DMS153 (cell line): ENCODE data around the gene ARSD.
"Not testable (repeated sequence)": the region's sequence is repeated elsewhere in the genome, so short reads cannot be mapped to it uniquely, and the experiment has no call there.

Experiments used
- DNase-seq: peaks from one replicate; lab custom pipeline; 2025; lab: John Stamatoyannopoulos, UW

The ARSD gene, protein sequence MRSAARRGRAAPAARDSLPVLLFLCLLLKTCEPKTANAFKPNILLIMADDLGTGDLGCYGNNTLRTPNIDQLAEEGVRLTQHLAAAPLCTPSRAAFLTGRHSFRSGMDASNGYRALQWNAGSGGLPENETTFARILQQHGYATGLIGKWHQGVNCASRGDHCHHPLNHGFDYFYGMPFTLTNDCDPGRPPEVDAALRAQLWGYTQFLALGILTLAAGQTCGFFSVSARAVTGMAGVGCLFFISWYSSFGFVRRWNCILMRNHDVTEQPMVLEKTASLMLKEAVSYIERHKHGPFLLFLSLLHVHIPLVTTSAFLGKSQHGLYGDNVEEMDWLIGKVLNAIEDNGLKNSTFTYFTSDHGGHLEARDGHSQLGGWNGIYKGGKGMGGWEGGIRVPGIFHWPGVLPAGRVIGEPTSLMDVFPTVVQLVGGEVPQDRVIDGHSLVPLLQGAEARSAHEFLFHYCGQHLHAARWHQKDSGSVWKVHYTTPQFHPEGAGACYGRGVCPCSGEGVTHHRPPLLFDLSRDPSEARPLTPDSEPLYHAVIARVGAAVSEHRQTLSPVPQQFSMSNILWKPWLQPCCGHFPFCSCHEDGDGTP

GRCh38 chrX:2928583-2929434 lies at the start of gene ARSD:
Gene ARSD, minus strand, starts transcription at chrX:2929339. Its CDS starts 64 bp downstream, at chrX:2929275.
- DNase-seq: no peak

- DNase-seq: not testable (repeated sequence)
These were observed 49.5 kb upstream of the ARSD start for GRCh38 chrX:2978639-2979038.

DNA sequence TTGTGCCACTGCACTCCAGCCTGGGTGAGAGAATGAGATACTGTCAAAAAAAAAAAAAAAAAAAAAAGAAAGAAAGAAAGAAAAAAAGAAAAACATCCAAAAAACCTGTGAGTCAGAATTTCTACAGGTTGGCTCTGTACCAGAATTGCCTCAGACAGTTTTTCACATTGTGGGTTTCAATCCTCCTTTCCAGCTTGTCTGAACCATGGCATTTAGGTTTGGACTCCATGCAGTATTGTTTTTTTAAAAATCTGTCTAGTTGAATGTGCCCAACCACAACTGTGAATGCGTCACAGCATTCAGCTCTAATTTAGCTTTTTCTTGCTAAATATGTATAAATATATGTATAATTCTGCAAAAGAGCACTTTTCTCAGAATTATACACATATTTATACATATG lies 45.8 kb upstream of the ARSD start:
- no peak for DNase-seq

DNA sequence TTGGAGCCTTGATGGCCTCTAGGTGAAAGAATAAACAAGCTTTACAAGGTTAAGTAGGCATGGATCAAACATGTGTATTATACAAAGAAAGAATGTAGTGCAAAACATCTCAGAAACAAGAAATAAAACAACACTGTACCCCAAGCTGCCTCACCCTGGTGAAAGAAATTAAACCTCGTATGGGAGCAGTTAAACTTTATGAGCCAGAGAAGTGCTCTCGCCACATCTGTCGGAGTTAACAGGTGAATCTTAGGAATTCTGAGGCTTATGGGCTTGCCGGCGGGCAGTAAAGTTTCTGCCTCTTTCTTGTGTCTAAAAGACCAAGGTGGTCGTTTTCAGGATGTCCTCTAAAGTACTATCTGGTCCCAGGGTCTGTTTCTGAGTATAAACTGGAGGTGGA lies 43.3 kb upstream of the ARSD start:
- no peak for DNase-seq

GRCh38 chrX:2969021-2969420 lies 39.9 kb upstream of the ARSD start:
- DNase-seq: no peak

GRCh38 chrX:2967998-2968909 lies 39.1 kb upstream of the ARSD start:
- DNase-seq: no peak

DNA sequence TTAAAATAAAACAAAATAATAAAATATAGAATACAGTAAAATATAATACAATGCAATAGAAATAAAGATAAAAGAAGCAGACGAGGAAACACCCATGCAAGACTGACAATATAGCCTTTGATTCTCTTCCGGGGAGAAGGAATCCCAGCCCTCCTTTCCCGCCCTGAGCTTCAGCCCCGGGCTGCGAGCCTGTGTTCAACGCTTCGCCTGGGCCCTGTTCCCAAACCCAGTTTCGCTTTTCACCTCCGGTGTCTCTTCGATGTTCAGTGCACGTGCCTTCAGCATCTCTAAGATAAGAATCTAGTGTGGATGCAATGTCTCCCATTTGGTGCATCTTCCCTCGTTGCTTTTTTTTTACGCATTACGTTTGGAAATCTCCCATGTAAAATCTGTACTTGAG lies 38.4 kb upstream of the ARSD start:
- no peak for DNase-seq

DNA sequence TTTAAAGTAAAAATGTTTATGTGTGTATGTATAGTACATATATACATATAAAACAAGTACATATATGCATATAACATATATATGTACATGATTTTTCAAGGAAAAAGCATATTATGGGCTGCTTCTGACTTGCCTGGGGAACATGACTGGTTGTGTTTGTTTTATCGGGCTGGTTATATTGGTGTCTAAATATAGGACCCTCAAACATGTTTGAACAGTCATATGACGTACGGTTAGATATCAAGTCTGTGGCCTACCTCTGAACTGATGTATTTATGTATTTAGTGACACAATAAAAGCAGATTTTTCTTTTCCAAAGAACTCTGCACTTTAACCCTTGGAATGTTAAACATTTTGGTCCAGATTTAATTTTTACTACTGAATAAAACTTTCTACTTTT lies 37.9 kb upstream of the ARSD start:
- no peak for DNase-seq

- DNase-seq: no peak
These were observed 36.8 kb upstream of the ARSD start for GRCh38 chrX:2965965-2966364.

DNA sequence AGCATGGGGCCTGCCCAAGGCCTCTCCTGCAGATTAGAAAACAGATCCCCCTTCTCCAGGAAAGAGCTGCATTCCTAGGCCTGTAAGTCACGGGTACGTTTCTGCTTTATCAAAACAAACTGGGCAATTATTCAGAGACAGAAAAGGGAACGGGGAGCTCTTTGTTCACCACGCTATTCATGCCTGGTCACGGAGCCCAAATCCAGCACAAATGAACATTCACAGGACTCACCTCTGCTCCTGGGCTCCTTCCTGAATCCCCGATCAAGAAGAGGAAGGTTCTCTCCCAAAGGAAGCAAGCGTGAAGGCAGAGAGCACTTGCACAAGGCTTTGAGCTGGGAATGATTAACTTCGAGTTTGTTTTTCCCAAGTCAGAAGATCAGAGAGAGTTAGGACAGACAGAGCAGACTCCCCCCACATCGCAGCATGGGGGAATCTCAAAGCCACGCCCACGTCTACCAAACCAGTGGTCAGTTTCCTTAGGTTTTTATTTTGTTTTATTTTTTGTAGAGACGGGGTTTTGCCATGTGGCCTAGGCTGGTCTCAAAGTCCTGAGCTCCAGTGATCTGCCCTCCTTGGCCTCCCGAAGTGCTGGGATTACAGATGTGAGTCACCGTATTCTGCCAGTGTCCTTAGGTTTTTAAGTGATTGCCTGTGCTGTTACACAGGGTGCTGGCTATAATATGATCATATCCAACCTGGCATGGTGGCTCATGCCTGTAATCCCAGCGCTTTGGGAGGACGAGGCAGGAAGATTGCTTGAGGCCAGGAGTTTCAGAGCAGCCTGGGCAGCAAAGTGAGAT lies 35.1 kb upstream of the ARSD start:
- not testable (repeated sequence) for DNase-seq

DNA sequence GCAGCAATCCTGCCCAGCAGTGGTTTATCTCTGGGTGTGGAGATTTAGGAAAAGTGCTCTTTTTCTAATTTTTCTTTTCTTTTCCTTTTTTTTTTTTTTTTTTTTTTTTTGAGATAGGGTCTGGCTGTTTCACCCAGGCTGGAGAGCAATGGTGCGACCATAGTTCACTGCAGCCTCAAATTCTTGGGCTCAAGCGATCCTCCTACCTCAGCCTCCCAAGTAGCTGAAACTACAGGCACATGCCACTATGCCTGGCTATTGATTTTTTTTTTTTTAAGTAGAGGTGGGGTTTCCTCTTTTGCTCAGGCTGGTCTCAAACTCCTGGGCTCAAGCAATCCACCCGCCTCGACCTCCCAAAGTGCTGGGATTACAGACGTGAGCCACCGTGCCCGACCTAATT lies 34.3 kb upstream of the ARSD start:
- DNase-seq: not testable (repeated sequence)

DNA sequence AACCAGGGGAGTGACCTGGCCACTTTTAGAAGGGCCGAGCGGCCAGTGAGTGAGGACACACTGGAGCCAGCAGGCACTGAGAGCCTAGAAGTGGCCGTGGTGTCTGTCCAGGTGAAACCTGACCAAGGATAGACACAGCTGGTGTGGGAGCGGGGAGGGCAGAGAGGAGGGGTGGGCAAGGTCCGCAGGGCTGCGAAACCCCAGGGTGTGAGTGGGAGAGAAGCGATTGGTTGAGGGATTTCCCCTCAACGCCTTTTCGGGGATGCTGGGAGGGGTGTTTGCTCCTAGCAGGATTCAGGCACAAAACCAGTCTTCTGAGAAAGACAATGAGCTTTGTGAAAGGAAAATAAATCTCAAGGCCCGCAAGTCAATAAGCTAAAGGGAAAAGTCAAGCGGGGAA lies 33.2 kb upstream of the ARSD start:
- DNase-seq: no peak

DNA sequence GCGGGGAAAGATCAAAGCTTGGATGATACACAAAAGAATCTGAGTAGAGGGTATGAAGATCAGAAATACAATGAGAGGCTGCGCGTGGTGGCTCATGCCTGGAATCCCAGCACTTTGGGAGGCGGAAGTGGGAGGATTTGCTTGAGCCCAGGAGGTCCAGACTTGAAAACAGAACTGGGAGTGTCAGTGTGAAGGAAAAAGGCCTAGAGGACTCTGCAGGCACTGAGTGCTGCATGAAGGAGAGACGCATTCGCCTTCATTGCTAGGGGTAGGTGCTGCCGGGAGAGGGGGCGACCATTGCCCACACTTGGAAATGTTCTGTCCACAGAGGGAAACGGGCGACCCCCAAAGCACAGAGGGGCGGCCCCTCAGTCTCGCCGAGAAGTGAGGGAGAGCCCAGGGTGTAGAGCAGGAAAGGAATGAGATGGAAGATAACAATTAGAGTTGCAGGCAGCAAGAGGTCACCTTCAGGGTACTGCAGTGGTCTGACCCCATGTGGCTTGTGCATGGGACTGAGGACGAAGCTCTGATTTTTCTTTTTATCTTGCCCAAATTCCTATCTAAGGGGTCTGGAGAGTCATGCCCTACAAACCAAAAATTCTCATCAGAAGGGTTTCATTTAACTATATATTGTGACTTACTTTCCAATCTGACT lies 31.8 kb upstream of the ARSD start:
- no peak for DNase-seq

DNA sequence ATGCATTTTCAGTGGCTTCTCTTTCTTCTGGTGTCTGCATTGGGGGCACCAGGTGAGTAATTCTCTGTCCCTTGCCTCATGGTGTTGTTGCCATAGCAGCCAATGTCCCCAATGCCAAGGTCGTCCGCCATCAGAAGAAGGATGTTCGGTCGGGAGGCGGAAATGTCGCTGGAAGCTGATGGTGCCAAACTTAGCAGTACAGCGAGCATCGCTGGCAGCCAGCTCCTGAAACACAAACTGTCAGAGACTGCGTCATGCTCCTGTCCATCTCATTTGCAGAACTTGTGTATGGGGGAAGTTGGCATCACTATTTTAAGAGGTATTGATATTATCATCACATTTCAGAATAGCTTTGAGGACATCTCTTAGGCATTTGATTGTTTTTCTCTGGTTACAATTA lies 29.1 kb upstream of the ARSD start:
- DNase-seq: no peak

DNA sequence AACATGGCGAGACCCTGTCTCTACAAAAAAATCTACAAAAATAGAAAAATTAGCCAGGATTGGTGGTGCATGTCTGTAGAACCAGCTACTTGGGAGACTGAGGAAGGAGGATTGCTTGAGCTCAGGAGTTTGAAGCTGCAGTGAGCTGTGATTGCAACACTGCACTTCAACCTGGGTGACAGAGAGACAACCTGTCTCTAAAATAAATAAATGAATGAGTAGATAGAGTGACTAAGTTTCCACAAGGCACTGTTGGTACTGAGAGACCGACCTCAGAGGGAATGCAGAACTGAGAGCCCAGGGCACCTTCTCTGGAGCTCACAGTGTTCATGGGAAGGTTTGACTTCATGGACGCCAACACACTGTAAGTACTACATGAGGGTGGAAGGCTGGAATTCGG lies 26.7 kb upstream of the ARSD start:
- DNase-seq: no peak

GRCh38 chrX:2955281-2955680 lies 26.1 kb upstream of the ARSD start:
- no peak for DNase-seq

GRCh38 chrX:2954541-2954940 lies 25.4 kb upstream of the ARSD start:
- DNase-seq: no peak

GRCh38 chrX:2937942-2938341 lies 8.8 kb upstream of the ARSD start:
- DNase-seq: not testable (repeated sequence)

GRCh38 chrX:2934715-2935710 lies 5.9 kb upstream of the ARSD start:
- no peak for DNase-seq
